Measurements from ENCODE around the gene ZNF726.
"Not testable (repeated sequence)": the region's sequence is repeated elsewhere in the genome, so short reads cannot be mapped to it uniquely, and the experiment has no call there.

Gene ZNF726

DNA sequence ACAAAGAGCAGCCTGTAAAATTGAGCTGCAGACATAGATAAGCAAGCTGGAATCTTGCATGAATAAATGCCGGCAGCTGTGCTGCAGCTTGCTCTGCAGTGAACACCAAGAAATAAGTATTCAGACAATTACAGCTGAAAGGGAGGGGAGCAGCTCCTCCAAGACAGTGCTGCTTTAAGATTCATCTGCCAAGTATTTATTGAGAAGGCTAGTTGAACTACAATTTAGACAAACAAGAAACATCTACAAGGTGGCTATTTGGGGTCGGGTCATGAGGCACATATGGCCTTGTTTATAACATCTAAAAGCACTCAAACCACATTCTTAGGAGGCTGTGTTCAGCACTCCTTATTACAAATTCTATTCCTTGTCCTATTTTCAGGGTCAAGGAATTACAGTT is 34.9 kb downstream of the ZNF726 start:
- DNase-seq: no peak

DNA sequence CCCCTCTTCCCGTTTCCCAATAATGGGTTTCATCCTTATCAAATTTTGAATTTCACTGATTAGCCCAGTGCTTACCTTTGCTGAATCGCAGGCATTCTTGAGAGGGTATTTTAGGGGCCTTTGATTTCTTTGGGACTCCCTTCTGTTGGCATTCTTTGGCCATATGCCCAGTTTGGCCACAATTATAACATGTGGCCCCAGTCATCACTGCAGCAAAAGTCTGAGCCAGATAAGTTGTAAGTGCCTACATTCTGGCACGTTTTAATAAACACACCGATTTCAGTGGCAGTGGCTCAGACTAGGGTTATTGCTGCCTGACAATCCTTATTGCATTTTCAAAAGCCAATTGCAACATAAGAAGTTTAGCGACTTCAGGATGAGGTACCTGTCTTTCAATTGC is 41.4 kb downstream of the ZNF726 start:
- DNase-seq: no peak

DNA sequence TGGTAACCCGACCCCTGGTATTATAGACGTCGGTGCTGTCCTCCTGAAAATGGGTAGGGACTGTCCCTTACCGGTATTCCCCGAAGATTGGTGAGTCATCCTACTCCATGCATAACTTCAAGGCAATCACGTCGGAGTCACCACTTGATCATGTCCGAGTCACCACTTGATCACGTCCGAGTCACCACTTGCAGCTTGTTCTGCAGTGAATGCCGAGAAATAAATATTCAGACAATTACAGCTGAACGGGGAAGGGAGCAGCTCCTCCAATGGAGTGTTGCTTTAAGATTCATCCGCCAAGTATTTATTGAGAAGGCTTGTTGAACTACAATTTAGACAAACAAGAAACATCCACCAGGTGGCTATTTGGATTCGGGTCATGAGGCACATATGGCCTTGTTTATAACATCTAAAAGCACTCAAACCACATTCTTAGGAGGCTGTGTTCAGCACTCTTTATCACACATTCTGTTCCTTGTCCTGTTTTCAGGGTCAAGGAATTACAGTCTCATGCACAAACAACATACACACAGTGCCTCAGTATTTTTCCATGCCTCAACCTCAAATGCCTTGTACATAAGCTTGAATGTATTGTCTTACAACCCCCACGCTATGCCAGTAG is 43.1 kb downstream of the ZNF726 start:
- no peak for DNase-seq

DNA sequence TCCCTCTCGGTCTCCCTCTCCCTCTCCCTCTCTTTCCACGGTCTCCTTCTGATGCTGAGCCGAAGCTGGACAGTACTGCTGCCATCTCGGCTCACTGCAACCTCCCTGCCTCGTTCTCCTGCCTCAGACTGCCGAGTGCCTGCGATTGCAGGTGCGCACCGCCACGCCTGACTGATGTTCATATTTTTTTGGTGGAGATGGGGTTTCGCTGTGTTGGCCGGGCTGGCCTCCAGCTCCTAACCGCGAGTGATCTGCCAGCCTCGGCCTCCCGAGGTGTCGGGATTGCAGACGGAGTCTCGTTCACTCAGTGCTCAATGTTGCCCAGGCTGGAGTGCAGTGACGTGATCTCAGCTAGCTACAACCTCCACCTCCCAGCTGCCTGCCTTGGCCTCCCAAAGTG is 48.7 kb downstream of the ZNF726 start:
- not testable (repeated sequence) for DNase-seq

DNA sequence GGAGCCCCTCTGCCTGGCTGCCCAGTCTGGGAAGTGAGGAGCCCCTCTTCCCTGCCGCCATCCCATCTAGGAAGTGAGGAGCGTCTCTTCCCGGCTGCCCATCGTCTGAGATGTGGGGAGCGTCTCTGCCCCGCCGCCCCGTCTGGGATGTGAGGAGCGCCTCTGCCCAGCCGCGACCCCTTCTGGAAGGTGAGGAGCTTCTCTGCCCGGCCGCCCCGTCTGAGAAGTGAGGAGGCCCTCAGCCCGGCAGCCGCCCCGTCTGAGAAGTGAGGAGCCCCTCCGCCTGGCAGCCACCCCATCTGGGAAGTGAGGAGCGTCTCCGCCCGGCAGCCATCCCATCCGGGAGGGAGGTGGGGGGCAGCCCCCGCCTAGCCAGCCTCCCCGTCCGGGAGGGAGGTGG is 49.2 kb downstream of the ZNF726 start:
- DNase-seq: not testable (repeated sequence)

DNA sequence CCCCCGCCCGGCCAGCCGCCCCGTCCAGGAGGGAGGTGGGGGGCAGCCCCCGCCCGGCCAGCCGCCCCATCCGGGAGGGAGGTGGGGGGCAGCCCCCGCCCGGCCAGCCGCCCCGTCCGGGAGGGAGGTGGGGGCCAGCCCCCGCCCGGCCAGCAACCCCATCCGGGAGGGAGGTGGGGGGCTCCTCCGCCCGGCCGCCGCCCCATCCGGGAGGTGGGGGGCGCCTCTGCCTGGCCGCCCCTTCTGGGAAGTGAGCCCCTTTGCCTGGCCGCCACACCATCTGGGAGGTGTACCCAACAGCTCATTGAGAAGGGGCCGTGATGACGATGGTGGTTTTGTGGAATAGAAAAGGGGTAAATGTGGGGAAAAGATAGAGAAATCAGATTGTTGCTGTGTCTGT is 49.6 kb downstream of the ZNF726 start:
- DNase-seq: not testable (repeated sequence)

DNA sequence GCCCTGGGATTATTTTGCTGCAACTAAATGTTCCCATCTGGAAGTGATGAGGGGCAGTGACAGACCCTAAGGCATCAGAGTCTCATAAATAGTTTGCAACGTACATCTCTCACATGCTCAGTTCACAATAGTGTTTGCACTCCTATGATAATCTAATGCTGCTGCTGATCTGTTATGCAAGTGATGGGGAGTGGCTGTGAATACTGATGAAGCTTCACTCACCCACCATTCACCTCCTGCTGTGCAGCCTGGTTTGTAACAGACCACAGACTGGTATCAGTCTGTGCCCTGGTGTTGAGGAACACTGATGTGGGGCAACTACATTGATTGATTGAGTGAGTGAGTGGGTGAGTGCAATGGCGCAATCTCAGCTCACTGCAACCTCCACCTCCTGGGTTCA is 54.9 kb downstream of the ZNF726 start:
- no peak for DNase-seq

GRCh38 chr19:23971598-23971997 is 56.9 kb downstream of the ZNF726 start:
- DNase-seq: no peak

DNA sequence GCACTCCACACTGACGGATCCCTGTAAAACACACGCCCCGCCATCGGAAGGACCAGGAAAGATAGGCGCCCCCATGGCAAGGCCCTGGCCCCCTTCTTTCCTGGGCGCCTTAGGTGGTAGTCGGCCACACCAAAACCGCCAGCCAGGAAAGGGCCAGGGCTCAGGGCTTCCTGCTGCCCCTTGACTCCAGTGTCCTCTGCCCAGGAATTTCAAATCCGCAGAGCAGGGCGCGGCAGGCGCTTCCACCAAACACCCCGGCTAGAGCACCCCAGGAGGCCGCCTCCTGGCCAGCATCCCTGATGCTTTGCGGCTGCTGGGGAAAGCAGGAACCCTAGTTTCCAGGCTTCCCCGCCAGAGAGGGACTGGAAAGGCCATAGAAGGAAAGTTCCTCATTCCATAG is 57.5 kb downstream of the ZNF726 start:
- DNase-seq: no peak

DNA sequence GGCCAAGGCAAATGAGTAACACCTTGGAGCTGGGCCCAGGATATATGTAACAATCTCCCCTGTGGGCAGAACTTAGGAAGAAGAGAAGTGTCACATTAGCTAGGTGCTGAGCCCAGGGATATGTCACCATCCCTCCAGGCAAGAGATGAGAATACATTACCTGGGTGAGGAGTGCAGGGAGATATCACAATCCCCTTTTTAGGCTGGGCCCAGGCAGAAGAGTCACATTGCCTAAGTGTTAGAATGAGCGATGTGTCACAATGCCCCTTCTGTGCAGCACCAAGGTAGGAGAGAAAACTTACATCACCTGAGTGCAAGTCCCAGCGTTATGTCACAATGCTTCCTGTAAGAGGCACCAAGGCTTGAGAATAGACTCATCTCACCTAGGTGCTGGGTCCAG is 60.3 kb downstream of the ZNF726 start:
- DNase-seq: no peak

- DNase-seq: not testable (repeated sequence)
These were observed 61.9 kb downstream of the ZNF726 start for GRCh38 chr19:23976631-23977030.

DNA sequence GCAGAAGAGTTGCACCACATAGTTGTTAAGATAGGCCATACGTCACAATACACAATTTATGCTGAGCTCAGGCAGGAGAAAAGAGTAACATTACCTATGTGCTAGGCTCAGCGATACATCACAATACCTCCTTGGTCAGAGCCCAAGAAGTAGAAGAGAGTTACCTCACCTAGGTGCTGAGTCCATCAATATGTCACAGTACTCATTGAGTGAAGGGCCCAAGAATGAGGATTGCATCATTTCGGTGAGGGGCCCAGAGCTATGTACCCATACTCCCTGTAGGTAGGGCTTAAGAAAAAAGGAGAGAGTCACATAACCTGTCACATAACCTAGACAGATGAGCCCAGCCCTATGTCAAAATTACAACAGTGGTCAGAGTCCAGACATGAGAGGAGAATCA is 62.6 kb downstream of the ZNF726 start:
- DNase-seq: not testable (repeated sequence)

DNA sequence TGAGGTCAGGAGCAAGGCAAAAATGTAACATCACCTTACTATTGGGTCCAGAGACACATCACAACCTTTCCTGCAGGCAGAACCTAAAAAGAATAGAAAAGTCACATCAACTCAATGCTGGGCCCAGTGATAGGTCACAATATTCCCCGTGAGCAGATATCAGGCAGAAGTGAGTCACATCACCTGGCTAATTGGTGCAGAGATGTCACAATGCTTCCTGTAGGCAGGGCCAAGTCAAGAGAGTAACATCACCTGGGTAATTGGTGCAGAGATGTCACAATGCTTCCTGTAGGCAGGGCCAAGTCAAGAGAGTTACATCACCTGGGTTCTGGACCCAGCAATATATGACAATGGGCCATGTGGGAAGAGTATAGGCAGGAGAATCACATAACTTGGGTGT is 63.4 kb downstream of the ZNF726 start:
- no peak for DNase-seq

- no peak for DNase-seq
These were observed 66.1 kb downstream of the ZNF726 start for GRCh38 chr19:23980805-23981204.

- no peak for DNase-seq
These were observed 67.2 kb downstream of the ZNF726 start for GRCh38 chr19:23981863-23982262.

GRCh38 chr19:23983406-23983805 is 68.7 kb downstream of the ZNF726 start:
- no peak for DNase-seq
